NCI-H82 (cell line): ENCODE data around the gene FBXL22.
"Not testable (repeated sequence)": the region's sequence is repeated elsewhere in the genome, so short reads cannot be mapped to it uniquely, and the experiment has no call there.

Experiments used
- DNase-seq: peaks from one replicate; lab custom pipeline; 2025; lab: John Stamatoyannopoulos, UW

The FBXL22 gene

GRCh38 chr15:63612300-63612699 lies 15.1 kb downstream of the FBXL22 start:
- DNase-seq, result peak; percentile 13

- DNase-seq, result no peak
Measured at GRCh38 chr15:63615935-63616334, 18.7 kb downstream of the FBXL22 start.

- DNase-seq, result not testable (repeated sequence)
Measured at GRCh38 chr15:63617147-63617546, 20.0 kb downstream of the FBXL22 start.

- not testable (repeated sequence) for DNase-seq
Measured at GRCh38 chr15:63617627-63618026, 20.4 kb downstream of the FBXL22 start.

- not testable (repeated sequence) for DNase-seq
Measured at GRCh38 chr15:63620760-63621159, 23.6 kb downstream of the FBXL22 start.

GRCh38 chr15:63623232-63623969 lies 26.2 kb downstream of the FBXL22 start:
- DNase-seq, result no peak

GRCh38 chr15:63626955-63627354 lies 29.8 kb downstream of the FBXL22 start:
- no peak for DNase-seq

- DNase-seq, result no peak
Measured at GRCh38 chr15:63628123-63628822, 31.1 kb downstream of the FBXL22 start.

GRCh38 chr15:63630036-63630751 lies 33.0 kb downstream of the FBXL22 start:
- DNase-seq, result peak; percentile 9

GRCh38 chr15:63633312-63633711 lies 36.1 kb downstream of the FBXL22 start:
- DNase-seq, result peak; percentile 26

- no peak for DNase-seq
Measured at GRCh38 chr15:63634154-63634553, 37.0 kb downstream of the FBXL22 start.

GRCh38 chr15:63636518-63637061 lies 39.4 kb downstream of the FBXL22 start:
- DNase-seq, result no peak

GRCh38 chr15:63638839-63639238 lies 41.7 kb downstream of the FBXL22 start:
- DNase-seq, result no peak

GRCh38 chr15:63640146-63640545 lies 43.0 kb downstream of the FBXL22 start:
- no peak for DNase-seq
